Measurements from ENCODE around the gene CTSD. TPM values are rescaled to one million over a fixed set of nuclear protein-coding genes. Genes with fewer than 3 reads are reported as not detected.

Gene CTSD
- total RNA-seq, 2 donors from 2014 or later: 1,016 to 1,279 TPM

GRCh38 chr11:1737080-1737757 is 26.5 kb downstream of the CTSD start:
- DNase-seq: no peak
- ATAC-seq: no peak
- intact Hi-C loops (cut with DNase I, micrococcal nuclease): no loop called here

GRCh38 chr11:1736447-1736992 is 27.2 kb downstream of the CTSD start:
- intact Hi-C loops (cut with DNase I, micrococcal nuclease): no loop called here
- DNase-seq: no peak

GRCh38 chr11:1735271-1735670 is 28.5 kb downstream of the CTSD start:
- intact Hi-C loops (cut with DNase I, micrococcal nuclease): no loop called here
- ATAC-seq: no peak
- no peak for DNase-seq

More at GRCh38 chr11:1736447-1736992, 27.2 kb downstream of the CTSD start:
- ATAC-seq: no peak

GRCh38 chr11:1734641-1735081 is 29.1 kb downstream of the CTSD start:
- intact Hi-C loops (cut with DNase I, micrococcal nuclease): no loop called here
- ATAC-seq: no peak
- DNase-seq: no peak

- intact Hi-C loops (cut with DNase I, micrococcal nuclease): no loop called here
- ATAC-seq: no peak
- no peak for DNase-seq
Observed at GRCh38 chr11:1733716-1734640, 29.7 kb downstream of the CTSD start.

GRCh38 chr11:1733009-1733715 is 30.6 kb downstream of the CTSD start:
- intact Hi-C loops (cut with DNase I, micrococcal nuclease): no loop called here
- DNase-seq (no peak), ATAC-seq (no peak)

GRCh38 chr11:1732418-1733008 is 31.2 kb downstream of the CTSD start:
- intact Hi-C loops (cut with DNase I, micrococcal nuclease): no loop called here
- ATAC-seq (no peak), DNase-seq (no peak)

- ATAC-seq: no peak
- intact Hi-C loops (cut with DNase I, micrococcal nuclease): no loop called here
- DNase-seq: no peak
Observed at GRCh38 chr11:1731451-1732059, 32.2 kb downstream of the CTSD start.

GRCh38 chr11:1730059-1730629 is 33.6 kb downstream of the CTSD start:
- DNase-seq (no peak), ATAC-seq (no peak)
- intact Hi-C loops (cut with DNase I, micrococcal nuclease): no loop called here

- intact Hi-C loops (cut with DNase I, micrococcal nuclease): no loop called here
- ATAC-seq (no peak), DNase-seq (no peak)
Observed at GRCh38 chr11:1729692-1730011, 34.1 kb downstream of the CTSD start.

- no peak for ATAC-seq
- no peak for DNase-seq
- intact Hi-C loops (cut with DNase I, micrococcal nuclease): no loop called here
Observed at GRCh38 chr11:1728931-1729691, 34.6 kb downstream of the CTSD start.

- DNase-seq (no peak), ATAC-seq (no peak)
- intact Hi-C loops (cut with DNase I, micrococcal nuclease): no loop called here
Observed at GRCh38 chr11:1728301-1728700, 35.4 kb downstream of the CTSD start.

GRCh38 chr11:1727861-1728260 is 35.9 kb downstream of the CTSD start:
- intact Hi-C loops (cut with DNase I, micrococcal nuclease): no loop called here
- ATAC-seq: no peak
- no peak for DNase-seq

GRCh38 chr11:1727096-1727690 is 36.5 kb downstream of the CTSD start:
- no peak for ATAC-seq
- intact Hi-C loops (cut with DNase I, micrococcal nuclease): no loop called here
- no peak for DNase-seq

- no peak for DNase-seq
- intact Hi-C loops (cut with DNase I, micrococcal nuclease): no loop called here
- no peak for ATAC-seq
Observed at GRCh38 chr11:1719781-1720180, 43.9 kb downstream of the CTSD start.

GRCh38 chr11:1718326-1718725 is 45.4 kb downstream of the CTSD start:
- intact Hi-C loops (cut with DNase I, micrococcal nuclease): no loop called here
- no peak for DNase-seq
- no peak for ATAC-seq

- no peak for DNase-seq
- intact Hi-C loops (cut with DNase I, micrococcal nuclease): no loop called here
- ATAC-seq: no peak
Observed at GRCh38 chr11:1717745-1718144, 46.0 kb downstream of the CTSD start.
